HL-60/S4 (cell line): ENCODE measurements around the gene GH1.
"Not testable (repeated sequence)": the region's sequence is repeated elsewhere in the genome, so short reads cannot be mapped to it uniquely, and the experiment has no call there.

Source experiments
- in situ Hi-C: fragments of 300-500 bp; cut with MboI; formaldehyde crosslinking; loops from 2 replicates; pipeline ENCODE4 v1.14.3; 2022; ENCODE audit warnings: low sequenced_read_pairs

The GH1 gene

DNA sequence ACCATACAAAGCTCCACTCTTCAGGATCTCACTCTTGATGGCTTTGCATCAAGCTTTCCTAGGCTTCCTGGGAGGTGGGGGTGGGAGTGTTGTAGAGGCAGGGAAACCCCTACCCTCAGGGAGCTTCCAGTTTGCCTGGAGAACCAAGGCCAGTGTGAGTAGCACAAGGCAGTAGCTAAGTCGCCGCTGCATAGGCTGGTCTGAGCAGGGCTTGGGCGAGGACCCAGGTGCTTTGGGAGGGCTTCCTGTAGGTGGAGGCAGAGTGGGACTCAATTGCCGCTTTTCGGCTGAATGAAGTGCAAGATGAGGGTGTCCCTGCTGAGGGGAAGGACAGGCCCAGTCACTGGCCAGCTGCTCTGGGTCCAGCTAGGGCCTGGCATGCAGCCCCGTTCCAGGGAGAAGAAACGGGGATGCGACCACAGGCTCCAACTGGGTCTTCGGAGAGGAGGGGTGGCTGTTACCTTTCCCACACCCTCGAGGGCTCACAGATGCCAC, 9.6 kb upstream of the GH1 start:
- in situ Hi-C loops = loop anchor here (10.0 kb wide), 1 partner anchor 207 kb away; the partner anchor contains the start of gene ERN1

DNA sequence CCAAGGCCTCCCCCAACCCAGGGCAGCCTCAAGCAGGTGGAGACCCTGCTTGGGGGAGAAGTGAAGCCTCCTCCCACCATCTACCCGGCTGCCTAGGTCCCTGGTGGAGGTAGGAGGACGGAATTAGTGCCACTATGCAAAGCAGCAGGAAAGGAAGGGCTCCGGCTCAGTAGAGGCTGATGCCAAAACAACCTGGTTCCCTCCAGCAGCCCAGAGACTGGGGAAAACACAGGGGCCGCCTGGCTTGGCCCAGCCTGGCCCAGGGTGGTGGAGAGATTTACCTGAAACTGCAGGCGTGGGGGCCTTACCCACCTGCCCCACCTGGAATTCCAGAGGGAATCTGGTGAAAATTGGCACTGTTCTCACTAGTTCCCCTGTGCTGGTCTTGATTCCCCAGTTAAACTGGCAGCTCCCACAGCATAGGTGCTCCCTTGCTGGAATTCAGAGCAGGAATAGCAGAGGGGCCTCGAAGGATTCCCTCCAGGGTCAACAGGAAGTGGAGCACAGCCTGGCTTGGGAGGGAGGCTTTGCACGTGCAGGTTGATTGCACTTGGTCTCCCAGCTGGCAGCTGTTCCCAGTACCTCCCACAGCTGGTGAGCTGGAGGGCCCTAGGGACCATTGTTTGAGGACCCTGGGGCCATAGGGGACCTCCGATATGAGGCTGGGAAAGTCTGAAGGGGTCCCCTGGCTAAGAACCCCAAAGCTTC, 9.0 kb upstream of the GH1 start:
- in situ Hi-C loops = loop anchor here (10.0 kb wide), 1 partner anchor 207 kb away; the partner anchor contains the start of gene ERN1

GRCh38 chr17:63926164-63926563, 7.5 kb upstream of the GH1 start:
- in situ Hi-C loops = loop anchor here (10.0 kb wide), 1 partner anchor 209 kb away; the partner anchor contains the start of gene ERN1

GRCh38 chr17:63925615-63926014, 7.0 kb upstream of the GH1 start:
- in situ Hi-C loops = loop anchor here (10.0 kb wide), 1 partner anchor 209 kb away; the partner anchor contains the start of gene ERN1

DNA sequence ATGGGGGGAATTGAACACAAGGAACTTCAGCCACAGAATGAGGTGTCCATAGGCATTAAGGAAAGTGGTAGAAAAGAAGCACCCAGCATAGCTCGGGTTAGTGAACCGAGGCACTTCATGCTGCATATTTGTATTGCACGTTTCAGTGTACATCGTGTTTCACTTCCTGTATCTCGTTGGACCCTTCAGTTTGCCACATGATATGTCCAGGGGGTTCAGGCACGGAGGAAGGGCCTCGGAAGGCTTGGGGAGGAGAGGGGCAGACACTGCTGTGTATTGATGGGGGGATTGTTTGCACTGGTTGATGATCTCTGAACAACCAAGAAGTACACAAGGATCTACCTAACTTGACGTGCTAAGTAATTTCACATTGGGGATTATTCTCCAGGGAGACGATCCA, 3.8 kb upstream of the GH1 start:
- in situ Hi-C loops = loop anchor here (10.0 kb wide), 1 partner anchor 212 kb away; the partner anchor contains the start of gene ERN1

- in situ Hi-C loops = loop anchor here (10.0 kb wide), 1 partner anchor 214 kb away; the partner anchor contains the start of gene ERN1
Measured at GRCh38 chr17:63920779-63921178, 2.1 kb upstream of the GH1 start.

GRCh38 chr17:63920050-63920449, 1.4 kb upstream of the GH1 start:
- in situ Hi-C loops = loop anchor here (10.0 kb wide), 1 partner anchor 215 kb away; the partner anchor contains the start of gene ERN1

DNA sequence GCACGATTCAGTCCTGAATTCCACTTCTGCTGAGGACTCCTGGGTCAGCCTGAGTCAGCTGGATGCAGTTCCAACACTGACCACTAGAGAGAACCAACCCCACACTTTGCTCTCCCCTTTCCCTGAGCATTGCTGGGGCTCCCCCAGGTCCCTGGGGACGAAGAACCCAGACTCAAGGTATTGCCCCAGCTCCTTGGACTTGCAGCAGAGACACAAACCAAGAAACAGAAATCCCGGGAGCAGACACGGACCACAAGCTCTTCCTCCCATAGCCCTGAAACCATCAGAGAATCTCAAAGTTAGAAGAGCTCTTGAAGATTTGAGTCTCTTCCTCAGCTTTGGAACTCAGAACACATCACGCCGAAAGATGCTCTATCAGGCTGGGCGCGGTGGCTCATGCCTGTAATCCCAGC, 678 bp upstream of the GH1 start:
- in situ Hi-C loops = loop anchor here (10.0 kb wide), 2 partner anchors 105 to 365 kb away; partner anchors contain the start of gene ICAM2

GRCh38 chr17:63918305-63918704, 334 bp downstream of the GH1 start:
- in situ Hi-C loops = loop anchor here (10.0 kb wide), 2 partner anchors 106 to 366 kb away; partner anchors contain the start of gene ICAM2

- in situ Hi-C loops = loop anchor here (10.0 kb wide), 2 partner anchors 107 to 367 kb away; partner anchors contain the start of gene ICAM2
Measured at GRCh38 chr17:63917646-63918045, 993 bp downstream of the GH1 start.

DNA sequence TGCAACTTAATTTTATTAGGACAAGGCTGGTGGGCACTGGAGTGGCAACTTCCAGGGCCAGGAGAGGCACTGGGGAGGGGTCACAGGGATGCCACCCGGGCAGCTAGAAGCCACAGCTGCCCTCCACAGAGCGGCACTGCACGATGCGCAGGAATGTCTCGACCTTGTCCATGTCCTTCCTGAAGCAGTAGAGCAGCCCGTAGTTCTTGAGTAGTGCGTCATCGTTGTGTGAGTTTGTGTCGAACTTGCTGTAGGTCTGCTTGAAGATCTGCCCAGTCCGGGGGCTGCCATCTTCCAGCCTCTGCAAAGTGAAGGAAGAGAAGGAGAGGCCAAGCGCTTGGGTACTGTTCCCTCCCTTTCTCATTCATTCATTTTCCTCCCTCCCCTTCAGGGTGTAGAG, 1.4 kb downstream of the GH1 start:
- in situ Hi-C loops = loop anchor here (10.0 kb wide), 2 partner anchors 108 to 368 kb away; partner anchors contain the start of gene ICAM2

GRCh38 chr17:63916566-63917185, 2.0 kb downstream of the GH1 start:
- in situ Hi-C loops = loop anchor here (10.0 kb wide), 2 partner anchors 108 to 368 kb away; partner anchors contain the start of gene ICAM2

- in situ Hi-C loops = loop anchor here (10.0 kb wide), 2 partner anchors 109 to 369 kb away; partner anchors contain the start of gene ICAM2
Measured at GRCh38 chr17:63915753-63916152, 2.9 kb downstream of the GH1 start.

DNA sequence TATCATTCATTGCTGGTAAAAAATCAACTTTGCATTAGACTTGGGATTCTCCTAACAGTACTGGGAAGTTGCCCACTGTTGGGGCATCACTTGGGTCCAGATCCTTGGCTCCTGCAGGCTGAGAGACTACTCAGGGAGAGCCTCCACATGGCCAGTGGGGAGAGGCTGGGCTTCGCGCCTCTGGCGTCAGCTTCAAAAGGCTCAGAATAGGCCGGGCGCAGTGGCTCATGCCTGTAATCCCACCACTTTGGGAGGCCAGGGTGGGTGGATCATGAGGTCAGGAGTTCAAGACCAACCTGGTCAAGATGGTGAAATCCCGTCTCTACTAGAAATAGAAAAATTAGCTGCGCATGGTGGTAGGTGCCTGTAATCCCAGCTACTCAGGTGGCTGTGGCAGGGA, 4.2 kb downstream of the GH1 start:
- in situ Hi-C loops = loop anchor here (10.0 kb wide), 2 partner anchors 110 to 370 kb away; partner anchors contain the start of gene ICAM2

DNA sequence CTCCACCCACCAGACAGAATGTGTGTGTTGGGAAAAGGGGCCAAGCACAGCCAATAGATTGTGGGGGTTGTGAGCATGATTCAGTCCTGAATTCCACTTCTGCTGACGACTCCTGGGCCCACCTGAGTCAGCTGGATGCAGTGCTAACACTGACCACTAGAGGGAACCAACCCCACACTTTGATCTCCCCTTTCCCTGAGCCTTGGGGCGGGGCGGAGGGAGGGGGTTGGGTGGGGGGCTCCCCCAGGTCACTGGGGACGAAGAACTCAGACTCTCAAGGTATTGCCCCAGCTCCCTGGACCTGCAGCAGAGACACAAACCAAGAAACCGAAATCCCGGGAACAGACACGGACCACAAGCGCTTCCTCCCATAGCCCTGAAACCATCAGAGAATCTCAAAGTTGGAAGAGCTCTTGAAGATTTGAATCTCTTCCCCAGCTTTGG, 7.0 kb downstream of the GH1 start:
- in situ Hi-C loops = loop anchor here (10.0 kb wide), 2 partner anchors 113 to 373 kb away; partner anchors contain the start of gene ICAM2

DNA sequence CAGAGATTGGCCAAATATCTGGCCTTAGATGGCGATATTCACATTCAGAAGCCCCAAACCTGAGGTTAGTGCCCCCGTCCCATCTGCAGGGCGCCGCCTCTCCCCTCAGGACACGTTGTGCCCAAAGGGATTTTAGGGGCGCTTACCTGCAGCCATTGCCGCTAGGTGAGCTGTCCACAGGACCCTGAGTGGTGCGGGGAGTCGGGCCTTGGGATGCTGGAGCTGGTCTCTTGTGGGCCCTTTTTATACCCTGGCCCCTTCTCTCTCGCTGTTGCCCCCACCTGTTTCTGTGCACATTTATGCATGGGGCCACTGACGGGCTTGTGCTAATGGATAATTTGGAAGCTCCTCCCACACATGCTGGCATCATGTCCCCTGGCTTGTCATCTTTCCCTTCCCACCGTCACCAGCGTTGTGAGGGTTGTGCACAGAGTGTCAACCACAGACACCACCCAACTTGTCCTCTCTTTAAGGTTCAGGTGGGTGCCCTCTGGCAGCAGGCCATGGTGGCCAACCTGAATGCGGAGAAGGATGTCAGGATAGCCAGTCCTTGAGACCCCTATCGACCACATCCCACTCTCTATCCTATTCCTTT, 7.5 kb downstream of the GH1 start, which contains the start of gene CSHL1:
Gene CSHL1 (minus strand): TSS at position 218 of the 595 bp plus-strand sequence. CDS start 62 bp downstream, at position 156.
- in situ Hi-C loops = loop anchor here (10.0 kb wide), 2 partner anchors 114 to 374 kb away; partner anchors contain the start of gene ICAM2

- in situ Hi-C loops = loop anchor here (10.0 kb wide), 2 partner anchors 115 to 375 kb away; partner anchors contain the start of gene ICAM2
Measured at GRCh38 chr17:63910096-63910495, 8.5 kb downstream of the GH1 start.

DNA sequence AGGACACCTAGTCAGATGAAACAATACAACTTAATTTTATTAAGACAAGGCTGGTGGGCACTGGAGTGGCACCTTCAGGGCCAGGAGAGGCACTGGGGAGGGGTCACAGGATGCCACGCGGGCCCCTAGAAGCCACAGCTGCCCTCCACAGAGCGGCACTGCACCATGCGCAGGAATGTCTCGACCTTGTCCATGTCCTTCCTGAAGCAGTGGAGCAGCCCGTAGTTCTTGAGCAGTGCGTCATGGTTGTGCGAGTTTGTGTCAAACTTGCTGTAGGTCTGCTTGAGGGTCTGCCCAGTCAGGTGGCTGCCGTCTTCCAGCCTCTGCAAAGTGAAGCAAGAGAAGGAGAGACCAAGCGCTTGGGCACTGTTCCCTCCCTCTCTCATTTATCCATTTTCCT, 9.1 kb downstream of the GH1 start:
- in situ Hi-C loops = not testable (repeated sequence)

DNA sequence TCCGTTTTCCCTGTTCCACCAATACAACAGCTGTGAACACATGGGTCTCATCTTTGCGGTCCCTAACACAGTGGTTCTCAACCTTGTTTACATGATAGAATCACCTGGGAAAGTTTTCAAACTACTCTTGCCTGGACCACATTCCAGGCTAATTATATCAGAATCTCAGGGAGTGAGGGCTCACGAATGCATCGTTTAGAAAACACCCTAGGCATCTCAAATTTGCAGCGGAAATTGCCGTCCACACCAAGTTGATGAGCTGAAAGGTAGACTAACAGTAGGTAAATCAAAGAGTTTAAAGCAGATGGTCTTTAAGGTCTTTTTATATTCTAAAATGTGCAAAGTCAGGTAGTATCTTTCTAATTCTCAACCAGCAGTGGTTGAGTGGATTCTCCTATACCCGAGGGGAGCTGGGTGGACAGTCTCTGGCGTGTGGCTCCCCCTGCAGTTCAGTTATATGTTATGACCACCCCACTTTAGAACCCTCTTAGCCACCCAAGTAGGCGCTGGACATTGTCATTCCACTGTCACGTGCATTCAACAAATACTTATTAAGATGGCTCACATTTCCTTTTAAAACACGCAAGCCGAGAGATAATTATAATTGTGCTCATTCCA, 11.4 kb downstream of the GH1 start:
- in situ Hi-C loops = not testable (repeated sequence)

- in situ Hi-C loops = not testable (repeated sequence)
Measured at GRCh38 chr17:63904796-63905195, 13.8 kb downstream of the GH1 start.
